DOHH2 (cell line): ENCODE data around the gene BICDL2.

Experiments used
- H3F3A ChIP-seq: fragments of 200-600 bp; sonication (generic), shearing (Covaris generic); 2 replicates; pipeline ENCODE4 v1.6.0; 2016; ENCODE audit warnings: antibody characterized with exemption, mild to moderate bottlenecking; ENCODE audit not compliant: control insufficient read depth, insufficient read depth
- H3K27ac ChIP-seq: fragments of 200-600 bp; sonication (generic); 2 replicates; pipeline ENCODE4 v1.5.1; 2014; ENCODE audit warnings: low read depth, mild to moderate bottlenecking, low read length, moderate library complexity
- H3K27me3 ChIP-seq: fragments of 200-600 bp; sonication (generic); 2 replicates; pipeline ENCODE4 v1.6.1; 2014; ENCODE audit warnings: mild to moderate bottlenecking, low read length, mixed read lengths; ENCODE audit not compliant: control insufficient read depth
- H3K36me3 ChIP-seq: fragments of 200-600 bp; sonication (generic); 2 replicates; pipeline ENCODE4 v1.6.1; 2014; ENCODE audit warnings: mild to moderate bottlenecking, low read length, moderate library complexity, mixed read lengths; ENCODE audit not compliant: control insufficient read depth
- H3K4me1 ChIP-seq: fragments of 200-600 bp; sonication (generic); 2 replicates; pipeline ENCODE4 v1.6.1; 2014; ENCODE audit warnings: mild to moderate bottlenecking, low read length, mixed read lengths; ENCODE audit not compliant: control insufficient read depth
- H3K4me2 ChIP-seq: fragments of 200-600 bp; sonication (generic); 2 replicates; pipeline ENCODE4 v1.6.0; 2014; ENCODE audit warnings: mild to moderate bottlenecking, low read length, moderate library complexity
- H3K4me3 ChIP-seq: fragments of 200-600 bp; sonication (generic); 2 replicates; pipeline ENCODE4 v1.5.1; 2014; ENCODE audit warnings: mild to moderate bottlenecking, low read length, mixed read lengths
- H3K79me2 ChIP-seq: fragments of 200-600 bp; sonication (generic); 2 replicates; pipeline ENCODE4 v1.6.1; 2014; ENCODE audit warnings: mild to moderate bottlenecking, low read length, mixed read lengths; ENCODE audit not compliant: control insufficient read depth
- H3K9me2 ChIP-seq: fragments of 200-600 bp; sonication (generic); replicated peaks from 2 replicates; pipeline ENCODE4 v1.6.1; 2014; ENCODE audit warnings: mild to moderate bottlenecking, low read length, mixed read lengths; ENCODE audit not compliant: control insufficient read depth
- H3K9me3 ChIP-seq: fragments of 200-600 bp; sonication (generic); 2 replicates; pipeline ENCODE4 v1.6.1; 2014; ENCODE audit warnings: antibody characterized with exemption, low read length, mixed read lengths; ENCODE audit not compliant: control insufficient read depth, insufficient read depth
- H4K20me1 ChIP-seq: fragments of 200-600 bp; sonication (generic); 2 replicates; pipeline ENCODE4 v1.6.0; 2014; ENCODE audit warnings: low read depth, mild to moderate bottlenecking, antibody characterized with exemption, low read length, moderate library complexity; ENCODE audit not compliant: control insufficient read depth, insufficient read depth
- CTCF ChIP-seq: fragments of 200-600 bp; sonication (generic); IDR thresholded peaks from one replicate; pipeline ENCODE4 v1.5.1; 2014; ENCODE audit warnings: antibody characterized with exemption, mild to moderate bottlenecking, low read depth, low read length; ENCODE audit not compliant: poor library complexity, severe bottlenecking
- EZH2phosphoT487 ChIP-seq: fragments of 200-600 bp; sonication (generic); IDR thresholded peaks from 2 replicates; pipeline ENCODE4 v1.6.1; 2017; ENCODE audit warnings: borderline replicate concordance, mild to moderate bottlenecking, antibody characterized with exemption, low read length, moderate library complexity, mixed read lengths

Gene BICDL2

GRCh38 chr16:3013998-3014690 lies 22.6 kb downstream of the BICDL2 start:
- Histone ChIP-seq H4K20me1 (no peaks in the 10 kb centered on the region), H3K9me3 (no peaks in the 10 kb centered on the region), H3K4me3 (no peak overlapping the region), H3K9me2 (no peaks in the 10 kb centered on the region), H3K36me3 (no peaks in the 10 kb centered on the region), H3K4me1 (no peaks in the 10 kb centered on the region), H3F3A (no peaks in the 10 kb centered on the region), H3K27ac (no peak overlapping the region), H3K27me3 (peaks cover 16% of the 10 kb centered on the region), H3K4me2 (no peak overlapping the region), H3K79me2 (no peaks in the 10 kb centered on the region)
- TF ChIP-seq CTCF = no peak

GRCh38 chr16:3013491-3013951 lies 23.2 kb downstream of the BICDL2 start:
- H3F3A ChIP-seq = no peaks in the 10 kb centered on the region
- H4K20me1 ChIP-seq = no peaks in the 10 kb centered on the region
- H3K9me3 ChIP-seq = no peaks in the 10 kb centered on the region
- H3K9me2 ChIP-seq = no peaks in the 10 kb centered on the region
- no peak overlapping the region for H3K4me2 ChIP-seq
- no peaks in the 10 kb centered on the region for H3K36me3 ChIP-seq
- H3K27me3 ChIP-seq = peaks cover 21% of the 10 kb centered on the region
- H3K27ac ChIP-seq = no peak overlapping the region
- no peaks in the 10 kb centered on the region for H3K79me2 ChIP-seq
- H3K4me1 ChIP-seq = peaks cover 1% of the 10 kb centered on the region
- TF ChIP-seq EZH2phosphoT487 (no peak), CTCF (no peak)
- H3K4me3 ChIP-seq = no peak overlapping the region

GRCh38 chr16:3012828-3013420 lies 23.8 kb downstream of the BICDL2 start, which contains the start of gene CLDN9:
TSS of gene CLDN9 (plus strand) at chr16:3012923. CDS start at chr16:3013363, 440 bp downstream.
- TF ChIP-seq CTCF = no peak

More at GRCh38 chr16:3012828-3013420, 23.8 kb downstream of the BICDL2 start, which contains the start of gene CLDN9:
- H3K4me1 ChIP-seq = peaks cover 7% of the 10 kb centered on the region
- H3K4me3 ChIP-seq = no peak within 1 kb of the TSS
- no peak within 1 kb of the TSS for H3K4me2 ChIP-seq
- H3F3A ChIP-seq = no peaks in the 10 kb centered on the region
- H3K36me3 ChIP-seq = no peaks in the 10 kb centered on the region
- peaks cover 27% of the 10 kb centered on the region for H3K27me3 ChIP-seq
- no peaks in the 10 kb centered on the region for H3K9me2 ChIP-seq
- no peaks in the 10 kb centered on the region for H3K79me2 ChIP-seq
- H4K20me1 ChIP-seq = no peaks in the 10 kb centered on the region
- H3K27ac ChIP-seq = no peak within 1 kb of the TSS
- no peaks in the 10 kb centered on the region for H3K9me3 ChIP-seq
